ENCODE data around the gene CDC25B. TPM values are rescaled to one million over a fixed set of nuclear protein-coding genes. Genes with fewer than 3 reads are reported as not detected.

CDC25B gene
- total and polyA plus RNA-seq, 2 of the 8 experiments (the other 6 are each of a cell fraction or from before 2014, with no cell fraction given): 21.7 to 31.2 TPM

- H3K4me1 ChIP-seq (replicated peaks in 1 of 4; ENCODE audit: control insufficient read depth in 3 of 4, insufficient read depth in 4 of 4, low read length in 3 of 4): peaks cover 0 to 17% (median 4%) of the 10 kb centered on the region in 4 experiments; a peak in 5 of 7 replicates
- H3K18ac ChIP-seq (ENCODE audit: extremely low read depth, low read length): no peak overlapping the region
- POLR2A ChIA-PET (ENCODE audit: partially characterized antibody): interaction anchor here (0.6 to 5.9 kb wide), 9 partner anchors 8 to 76 kb away, joined by 3 to 46 read pairs (median 3); partner anchors contain the start of gene ADISSP
- no peaks in the 10 kb centered on the region for H3K9me3 ChIP-seq (ENCODE audit: insufficient read depth in 2 of 2, low read depth in 1 of 2, low read length in 1 of 2)
- H3K23me2 ChIP-seq (ENCODE audit: low read depth, low read length): peaks cover 19% of the 10 kb centered on the region
- H3K4me2 ChIP-seq (ENCODE audit: insufficient read depth in 1 of 2, low read depth in 2 of 2, low read length in 2 of 2): no peak overlapping the region
- FAIRE-seq (no peak), DNase-seq (ENCODE audit: low read depth in 1 of 2, low spot score in 2 of 2) (no peak)
- no peak overlapping the region for H4K8ac ChIP-seq (ENCODE audit: extremely low read depth, insufficient read depth, low read length)
- no peak overlapping the region for H2BK12ac ChIP-seq (ENCODE audit: low read depth, low read length)
- H3K27me3 ChIP-seq (replicated peaks in 1 of 4; ENCODE audit: control insufficient read depth in 3 of 4, extremely low read depth in 1 of 4, insufficient read depth in 3 of 4, low read length in 3 of 4): peaks cover 4 to 22% (median 17%) of the 10 kb centered on the region in 4 experiments
- no peak overlapping the region for H2BK20ac ChIP-seq (ENCODE audit: low read length)
- H4K91ac ChIP-seq (replicated peaks; ENCODE audit: insufficient read length, low read length): no peak overlapping the region
- H3K27ac ChIP-seq (ENCODE audit: low read depth, low read length): no peak overlapping the region
- no peak overlapping the region for H4K5ac ChIP-seq (ENCODE audit: insufficient read length, low read depth, low read length)
- no peak overlapping the region for H2BK15ac ChIP-seq (ENCODE audit: low read length)
- peaks cover 0 to 9% (median 2%) of the 10 kb centered on the region in 4 experiments; a peak in 6 of 8 replicates for H3K36me3 ChIP-seq (ENCODE audit: control insufficient read depth in 2 of 4, insufficient read depth in 4 of 4, low read length in 3 of 4)
- no peak overlapping the region for H3K4ac ChIP-seq (replicated peaks; ENCODE audit: insufficient read length, low read depth, low read length)
- no peak overlapping the region for H3K14ac ChIP-seq (ENCODE audit: insufficient read length)
- H3K9ac ChIP-seq (replicated peaks in 1 of 4; ENCODE audit: extremely low read depth in 1 of 4, low read depth in 3 of 4, low read length in 3 of 4): no peak overlapping the region
- H3K23ac ChIP-seq (ENCODE audit: insufficient read length): no peak overlapping the region
- no peak overlapping the region for H3K4me3 ChIP-seq (ENCODE audit: extremely low read depth in 1 of 4, insufficient read depth in 2 of 4, low read depth in 3 of 4, low read length in 4 of 4)
- WGBS, 2 experiments (ENCODE audit: extremely low coverage in 1 of 2, insufficient coverage in 1 of 2, insufficient read length in 1 of 2, insufficient replicate concordance in 2 of 2, low coverage in 1 of 2, low lambda C conversion rate in 2 of 2, missing lambda C conversion rate in 1 of 2): 88% methylated on average over 19 of the region's 26 CpGs; no CpG with 5 or more reads in 1 of the 2 experiments
- H2AFZ ChIP-seq (ENCODE audit: low read length): no peak overlapping the region
- H3K79me2 ChIP-seq (ENCODE audit: control insufficient read depth in 1 of 2, insufficient read depth in 2 of 2, low read length in 2 of 2): no peaks in the 10 kb centered on the region
- TF ChIP-seq NRF1 (IDR thresholded peaks at IDR 0.05; ENCODE audit: low read depth, low read length) (no peak), NANOG (IDR thresholded peaks at IDR 0.05; ENCODE audit: insufficient read depth, low read depth, low read length, poor library complexity, severe bottlenecking) (no peak), CHD1 (IDR thresholded peaks at IDR 0.05; ENCODE audit: low read depth, low read length) (no peak), POLR2AphosphoS5 (IDR thresholded peaks at IDR 0.05; ENCODE audit: low read depth, low read length) (0 out of 2 replicates have a peak, but pooled peaks have one; percentile 42)
- H3K79me1 ChIP-seq (ENCODE audit: low read depth, low read length): no peaks in the 10 kb centered on the region; the same call in 1 of the 2 replicates
- CTCF ChIA-PET (ENCODE audit: partially characterized antibody): interaction anchor here (0.6 to 18.6 kb wide), 21 partner anchors 10 to 174 kb away, joined by 3 to 308 read pairs (median 5); partner anchors contain the start of genes ADISSP, AP5S1, HSPA12B and SIGLEC1
- no peak overlapping the region for H3K56ac ChIP-seq (replicated peaks; ENCODE audit: insufficient read length, low read depth, low read length)
- H2AK5ac ChIP-seq (ENCODE audit: low read depth, low read length): no peak overlapping the region
- no peak overlapping the region for H2BK120ac ChIP-seq (replicated peaks; ENCODE audit: low read depth, low read length)
- H2BK5ac ChIP-seq (ENCODE audit: low read depth, low read length): no peak overlapping the region
- H4K20me1 ChIP-seq (replicated peaks in 1 of 2; ENCODE audit: control insufficient read depth in 1 of 2, insufficient read depth in 2 of 2, low read length in 2 of 2): peaks cover 6 to 30% of the 10 kb centered on the region in 2 experiments
These were observed 42.4 kb upstream of the CDC25B start for GRCh38 chr20:3753501-3754275.

All from H1 (cell line).